Transverse colon (tissue), 4 donors: ENCODE results near the gene GTF3C1.

Experiments
- CTCF ChIP-seq, 5 experiments: fragments of 200-600 bp in 3 of 5; fragments of 450-650 bp in 2 of 5; sonication (generic) in 3 of 5; IDR thresholded peaks; 1 replicate in 2 of 5; 2 replicates in 3 of 5; pipeline ENCODE4 v1.5.1; 2016 to 2017; ENCODE audit warnings: antibody characterized with exemption in 5 of 5, inconsistent platforms in 3 of 5, mild to moderate bottlenecking in 2 of 5, moderate library complexity in 1 of 5
- POLR2AphosphoS5 ChIP-seq, 3 donors: sonication (generic); formaldehyde crosslinking; IDR thresholded peaks; one replicate each; pipeline ENCODE4 v1.6.1; 2016; ENCODE audit warnings: antibody characterized with exemption in 3 of 3

GRCh38 chr16:27564224-27564623 lies 14.5 kb upstream of the GTF3C1 start:
- TF ChIP-seq POLR2AphosphoS5 (IDR thresholded peaks at IDR 0.05) = no peak
- TF ChIP-seq CTCF (IDR thresholded peaks at IDR 0.05) = no peak
